Camera-type eye (tissue), 1 donor: ENCODE data around the gene S100G. TPM values are rescaled to one million over a fixed set of nuclear protein-coding genes. Genes with fewer than 3 reads are reported as not detected.

Experiments used
- total RNA-seq: library from RNA; depleted of rRNA; stranded (reverse); fragments of >200 nt; gene quantifications from one replicate; pipeline ENCODE4 v1.2.3, GENCODE V29; 2014

The S100G gene, protein sequence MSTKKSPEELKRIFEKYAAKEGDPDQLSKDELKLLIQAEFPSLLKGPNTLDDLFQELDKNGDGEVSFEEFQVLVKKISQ
- total RNA-seq = not detected

GRCh38 chrX:16649858-16650257 lies at the start of gene S100G:
S100G (plus strand) TSS chrX:16650158; CDS start chrX:16651007, 849 bp downstream.

Other genes starting within 250 kb of the S100G start
- gene CTPS2, start 62.5 kb downstream of the S100G start, total RNA-seq = 42.4 TPM
- 24.7 TPM for gene SYAP1, start 69.5 kb downstream of the S100G start, total RNA-seq
- 19.8 TPM for gene TXLNG, start 136.3 kb downstream of the S100G start, total RNA-seq
- 91.7 TPM for gene RBBP7, start 220.2 kb downstream of the S100G start, total RNA-seq